ENCODE results near the gene CCDC183. TPM values are rescaled to one million over a fixed set of nuclear protein-coding genes. Genes with fewer than 3 reads are reported as not detected.

Gene CCDC183
- total RNA-seq, 4 donors from 2014 or later, result 0.51 to 2.4 (median 1.5) TPM

DNA sequence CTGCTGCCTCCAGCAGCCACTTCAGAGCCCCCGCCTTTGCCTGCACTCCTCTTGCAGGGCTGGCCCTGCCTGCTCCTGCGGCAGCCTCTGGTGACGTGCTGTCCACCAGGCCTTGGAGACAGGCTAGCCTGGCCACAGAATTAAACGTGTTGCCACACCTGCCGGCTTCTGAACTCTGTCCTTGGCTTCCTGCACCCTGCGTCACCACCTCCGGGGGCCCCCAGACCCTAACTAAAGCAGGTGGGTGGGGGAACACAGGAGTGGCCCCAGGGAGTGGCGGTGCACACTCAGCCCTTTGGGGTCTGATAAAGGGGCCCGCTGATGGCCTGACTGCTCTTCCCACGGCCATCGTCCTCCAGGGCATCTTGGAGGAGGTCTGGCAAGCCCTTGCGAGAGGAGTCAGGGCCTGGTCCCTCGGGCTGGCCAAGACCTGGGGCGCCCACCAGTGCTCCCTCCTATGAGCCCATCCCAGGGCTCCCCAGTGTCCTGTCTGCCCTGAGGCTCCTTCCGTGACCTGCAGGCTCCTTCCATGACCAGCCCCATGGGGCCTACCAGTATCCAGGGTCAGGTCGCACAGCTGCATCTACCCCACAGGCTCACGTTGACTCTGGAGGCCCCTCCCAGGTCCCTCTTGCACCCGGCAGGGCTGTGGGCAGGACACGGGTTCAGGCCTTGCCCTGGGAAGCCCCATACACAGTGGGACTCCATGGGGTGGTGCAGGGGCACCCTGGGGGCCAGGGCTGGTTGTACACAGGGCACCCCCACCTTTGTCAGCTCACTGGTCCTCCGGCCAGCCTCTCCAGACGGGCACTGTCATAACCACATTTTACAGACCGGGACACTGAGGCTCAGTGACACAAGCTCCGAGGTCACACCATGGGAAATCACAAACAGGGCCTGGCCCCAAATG, 55.0 kb downstream of the CCDC183 start:
- TF ChIP-seq, protein P1, sequence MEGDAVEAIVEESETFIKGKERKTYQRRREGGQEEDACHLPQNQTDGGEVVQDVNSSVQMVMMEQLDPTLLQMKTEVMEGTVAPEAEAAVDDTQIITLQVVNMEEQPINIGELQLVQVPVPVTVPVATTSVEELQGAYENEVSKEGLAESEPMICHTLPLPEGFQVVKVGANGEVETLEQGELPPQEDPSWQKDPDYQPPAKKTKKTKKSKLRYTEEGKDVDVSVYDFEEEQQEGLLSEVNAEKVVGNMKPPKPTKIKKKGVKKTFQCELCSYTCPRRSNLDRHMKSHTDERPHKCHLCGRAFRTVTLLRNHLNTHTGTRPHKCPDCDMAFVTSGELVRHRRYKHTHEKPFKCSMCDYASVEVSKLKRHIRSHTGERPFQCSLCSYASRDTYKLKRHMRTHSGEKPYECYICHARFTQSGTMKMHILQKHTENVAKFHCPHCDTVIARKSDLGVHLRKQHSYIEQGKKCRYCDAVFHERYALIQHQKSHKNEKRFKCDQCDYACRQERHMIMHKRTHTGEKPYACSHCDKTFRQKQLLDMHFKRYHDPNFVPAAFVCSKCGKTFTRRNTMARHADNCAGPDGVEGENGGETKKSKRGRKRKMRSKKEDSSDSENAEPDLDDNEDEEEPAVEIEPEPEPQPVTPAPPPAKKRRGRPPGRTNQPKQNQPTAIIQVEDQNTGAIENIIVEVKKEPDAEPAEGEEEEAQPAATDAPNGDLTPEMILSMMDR (IDR thresholded peaks at IDR 0.05; ENCODE audit: low read depth), result no peak

DNA sequence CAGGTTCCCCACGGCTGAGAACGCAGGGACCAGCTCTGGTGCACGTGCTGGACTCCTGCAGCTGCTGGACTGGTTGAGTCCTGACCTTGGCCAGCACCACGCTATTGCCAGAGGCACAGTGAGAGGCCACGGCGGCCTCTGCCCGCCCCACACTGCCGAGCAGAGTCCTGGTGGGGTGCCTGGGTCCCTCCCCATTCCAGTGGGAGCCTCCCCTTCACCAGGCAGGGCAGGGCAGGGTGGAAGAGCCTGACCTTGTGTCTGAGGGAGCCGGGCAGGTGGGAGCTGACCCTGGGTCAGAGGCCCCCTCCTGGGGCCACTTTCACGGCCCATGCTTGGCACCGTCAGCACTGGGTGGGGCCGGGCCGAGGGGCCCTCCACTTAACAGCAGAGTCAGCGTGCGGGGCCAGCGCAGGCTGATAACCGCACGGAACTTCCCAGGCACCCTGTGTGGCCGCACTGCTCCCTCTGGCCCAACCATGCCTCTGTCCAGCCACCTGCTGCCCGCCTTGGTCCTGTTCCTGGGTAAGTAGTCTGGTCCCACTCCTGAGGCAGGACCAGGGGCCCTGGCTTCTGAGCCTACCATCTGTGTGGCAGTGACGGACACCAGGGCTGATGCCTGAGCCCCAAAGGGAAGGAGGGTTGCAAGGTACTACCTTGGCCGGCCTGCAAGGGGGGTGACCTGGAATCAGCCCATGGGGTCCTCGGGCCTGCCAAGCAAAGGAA, 56.0 kb downstream of the CCDC183 start, which contains the start of gene MAMDC4:
MAMDC4 (plus strand) TSS at position 406 of the 723 bp plus-strand sequence; CDS start at position 477, 71 bp downstream.
- TF ChIP-seq, protein P1 (IDR thresholded peaks at IDR 0.05; ENCODE audit: low read depth), result no peak

DNA sequence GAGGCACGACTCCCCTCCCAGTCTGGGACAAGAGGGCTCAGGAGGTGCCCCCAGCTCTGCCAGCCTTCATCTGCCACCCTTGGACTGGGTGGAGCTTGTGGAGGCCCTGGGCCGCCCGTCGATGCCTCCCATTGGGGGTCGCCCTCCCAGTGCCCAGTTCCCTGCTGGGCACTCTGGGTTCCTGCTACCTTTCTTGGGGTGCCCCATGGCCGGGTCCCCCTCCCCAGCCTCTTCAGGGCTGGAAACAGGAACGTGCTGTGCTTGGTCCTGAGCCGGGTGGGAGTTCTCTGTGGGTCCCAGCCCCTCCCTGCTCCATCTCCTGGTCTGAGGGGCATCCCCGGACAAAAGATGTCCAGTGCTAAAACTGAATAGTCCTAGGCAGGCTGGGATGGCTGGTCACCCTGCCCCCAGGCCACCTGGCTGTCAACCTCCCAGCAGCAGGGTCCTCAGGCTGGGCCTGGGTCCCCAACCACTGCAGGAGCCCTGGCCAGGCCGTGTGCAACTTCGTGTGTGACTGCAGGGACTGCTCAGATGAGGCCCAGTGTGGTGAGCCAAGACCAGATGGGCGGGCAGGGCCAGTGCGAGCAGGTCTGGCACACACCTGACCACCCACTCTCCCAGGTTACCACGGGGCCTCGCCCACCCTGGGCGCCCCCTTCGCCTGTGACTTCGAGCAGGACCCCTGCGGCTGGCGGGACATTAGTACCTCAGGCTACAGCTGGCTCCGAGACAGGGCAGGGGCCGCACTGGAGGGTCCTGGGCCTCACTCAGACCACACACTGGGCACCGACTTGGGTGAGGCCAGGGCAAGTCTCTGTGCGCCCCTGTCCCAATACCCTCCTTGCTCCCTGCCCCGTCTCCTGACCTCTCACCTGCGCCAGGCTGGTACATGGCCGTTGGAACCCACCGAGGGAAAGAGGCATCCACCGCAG, 56.8 kb downstream of the CCDC183 start:
- TF ChIP-seq, protein P1 (IDR thresholded peaks at IDR 0.05; ENCODE audit: low read depth), result no peak

DNA sequence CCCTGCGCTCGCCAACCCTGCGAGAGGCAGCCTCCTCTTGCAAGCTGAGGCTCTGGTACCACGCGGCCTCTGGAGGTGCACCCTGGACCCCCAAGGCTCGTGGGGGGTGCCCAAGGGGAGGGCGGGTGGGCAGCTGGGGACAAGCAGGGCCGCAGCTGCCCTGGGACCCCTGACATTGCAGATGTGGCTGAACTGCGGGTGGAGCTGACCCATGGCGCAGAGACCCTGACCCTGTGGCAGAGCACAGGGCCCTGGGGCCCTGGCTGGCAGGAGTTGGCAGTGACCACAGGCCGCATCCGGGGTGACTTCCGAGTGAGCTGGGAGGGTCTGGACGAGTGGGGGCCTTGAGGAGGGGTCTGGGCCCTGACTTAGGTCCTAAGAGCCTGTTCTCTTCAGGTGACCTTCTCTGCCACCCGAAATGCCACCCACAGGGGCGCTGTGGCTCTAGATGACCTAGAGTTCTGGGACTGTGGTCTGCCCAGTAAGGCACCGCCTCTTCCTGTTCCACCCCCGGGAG, 57.5 kb downstream of the CCDC183 start:
- TF ChIP-seq, protein P1 (IDR thresholded peaks at IDR 0.05; ENCODE audit: low read depth), result no peak

DNA sequence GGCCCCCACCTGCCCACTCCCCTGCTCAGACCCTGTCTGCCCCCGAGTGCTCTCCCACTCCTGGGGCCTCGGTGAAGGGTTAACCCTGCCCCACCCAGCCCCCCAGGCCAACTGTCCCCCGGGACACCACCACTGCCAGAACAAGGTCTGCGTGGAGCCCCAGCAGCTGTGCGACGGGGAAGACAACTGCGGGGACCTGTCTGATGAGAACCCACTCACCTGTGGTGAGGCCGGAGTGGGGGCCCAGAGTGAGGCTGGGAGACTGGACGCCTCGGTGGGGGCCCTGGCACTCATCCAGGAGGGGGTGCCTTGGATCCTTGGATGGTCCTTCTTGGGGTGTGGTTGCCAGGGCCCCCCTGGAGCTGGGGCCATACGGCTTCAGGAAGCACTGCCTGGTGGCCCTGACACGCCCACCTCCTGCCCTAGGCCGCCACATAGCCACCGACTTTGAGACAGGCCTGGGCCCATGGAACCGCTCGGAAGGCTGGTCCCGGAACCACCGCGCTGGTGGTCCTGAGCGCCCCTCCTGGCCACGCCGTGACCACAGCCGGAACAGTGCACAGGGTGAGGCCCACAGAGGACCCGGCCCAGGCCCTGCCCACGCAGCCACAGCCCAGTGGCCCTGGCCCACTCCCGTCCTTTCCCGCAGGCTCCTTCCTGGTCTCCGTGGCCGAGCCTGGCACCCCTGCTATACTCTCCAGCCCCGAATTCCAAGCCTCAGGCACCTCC, 58.1 kb downstream of the CCDC183 start:
- TF ChIP-seq, protein P1 (IDR thresholded peaks at IDR 0.05; ENCODE audit: low read depth), result no peak

DNA sequence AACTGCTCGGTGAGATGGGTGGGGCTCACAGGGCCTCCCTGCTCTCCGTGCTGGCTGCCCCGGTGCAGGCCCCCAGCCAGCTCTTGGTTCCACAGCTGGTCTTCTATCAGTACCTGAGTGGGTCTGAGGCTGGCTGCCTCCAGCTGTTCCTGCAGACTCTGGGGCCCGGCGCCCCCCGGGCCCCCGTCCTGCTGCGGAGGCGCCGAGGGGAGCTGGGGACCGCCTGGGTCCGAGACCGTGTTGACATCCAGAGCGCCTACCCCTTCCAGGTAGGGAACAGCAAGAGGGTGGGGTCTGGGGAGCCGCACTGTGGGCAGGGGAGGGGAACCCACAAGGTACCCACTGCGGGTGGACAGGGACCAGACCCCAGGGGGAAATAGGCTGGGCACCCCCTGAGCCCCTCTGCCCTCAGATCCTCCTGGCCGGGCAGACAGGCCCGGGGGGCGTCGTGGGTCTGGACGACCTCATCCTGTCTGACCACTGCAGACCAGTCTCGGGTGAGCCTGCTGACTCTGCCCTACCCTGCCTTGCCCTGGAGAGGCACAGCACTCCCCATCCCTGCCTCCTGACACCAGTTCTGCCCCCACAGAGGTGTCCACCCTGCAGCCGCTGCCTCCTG, 58.8 kb downstream of the CCDC183 start:
- TF ChIP-seq, protein P1 (IDR thresholded peaks at IDR 0.05; ENCODE audit: low read depth), result no peak

Data from subcutaneous adipose tissue (tissue), 4 donors.